GM23338 (cell line): ENCODE results near the gene ASGR1. TPM values are rescaled to one million over a fixed set of nuclear protein-coding genes. Genes with fewer than 3 reads are reported as not detected.

Experiments used
- ATAC-seq: fragments of 200-7000 bp; cut with Tn5 transposase; 3 replicates; pipeline ENCODE4 v1.9.1; 2020
- DNase-seq: peaks from one replicate; pipeline ENCODE4 v3.0.0-alpha.2; 2015; ENCODE audit warnings: low spot score
- H2AFZ ChIP-seq: fragments of 200-600 bp; sonication (generic); 2 replicates; pipeline ENCODE4 v1.8.0; 2016; ENCODE audit warnings: antibody characterized with exemption, mild to moderate bottlenecking, moderate library complexity
- H3F3A ChIP-seq: fragments of 200-600 bp; sonication (generic); replicated peaks from 2 replicates; pipeline ENCODE4 v1.8.0; 2017; ENCODE audit warnings: antibody characterized with exemption, mixed run types, low read depth
- H3K27ac ChIP-seq: fragments of 200-600 bp; sonication (generic); 2 replicates; pipeline ENCODE4 v1.6.1; 2016; ENCODE audit warnings: low read depth
- H3K27me3 ChIP-seq: fragments of 200-600 bp; sonication (generic); 2 replicates; pipeline ENCODE4 v1.8.0; 2016; ENCODE audit warnings: mild to moderate bottlenecking, mixed run types, moderate library complexity; ENCODE audit not compliant: insufficient read depth
- H3K36me3 ChIP-seq: fragments of 200-600 bp; sonication (generic); 2 replicates; pipeline ENCODE4 v1.8.0; 2016; ENCODE audit warnings: mild to moderate bottlenecking; ENCODE audit not compliant: insufficient read depth
- H3K4me1 ChIP-seq: fragments of 200-600 bp; sonication (generic); 2 replicates; pipeline ENCODE4 v1.8.0; 2016; ENCODE audit warnings: mild to moderate bottlenecking, moderate library complexity; ENCODE audit not compliant: insufficient read depth
- H3K4me2 ChIP-seq: fragments of 200-600 bp; sonication (generic); 2 replicates; pipeline ENCODE4 v1.7.1; 2017; ENCODE audit warnings: mixed run types
- H3K4me3 ChIP-seq: fragments of 200-600 bp; sonication (generic); 2 replicates; pipeline ENCODE4 v1.6.1; 2016; ENCODE audit warnings: mixed run types
- H3K79me2 ChIP-seq: fragments of 200-600 bp; sonication (generic); replicated peaks from 2 replicates; pipeline ENCODE4 v1.8.0; 2017; ENCODE audit warnings: mild to moderate bottlenecking; ENCODE audit not compliant: insufficient read depth
- H3K9me2 ChIP-seq: fragments of 200-600 bp; sonication (generic); 2 replicates; pipeline ENCODE4 v1.8.0; 2017; ENCODE audit not compliant: insufficient read depth
- H4K20me1 ChIP-seq: fragments of 200-600 bp; sonication (generic); replicated peaks from 2 replicates; pipeline ENCODE4 v1.8.0; 2017; ENCODE audit warnings: mild to moderate bottlenecking; ENCODE audit not compliant: insufficient read depth
- H3K27ac Mint-ChIP-seq: 2 replicates; pipeline ENCODE4 v1.8.0; 2020; ENCODE audit warnings: inconsistent platforms, mild to moderate bottlenecking, moderate library complexity, mixed read lengths
- H3K27me3 Mint-ChIP-seq: 3 replicates; pipeline ENCODE4 v1.8.0; 2022; ENCODE audit warnings: low read depth, mild to moderate bottlenecking, moderate library complexity, mixed read lengths, inconsistent platforms; ENCODE audit not compliant: insufficient read depth, poor library complexity
- H3K36me3 Mint-ChIP-seq: 3 replicates; pipeline ENCODE4 v1.8.0; 2021; ENCODE audit warnings: low read depth, mild to moderate bottlenecking, inconsistent platforms, moderate library complexity, mixed read lengths
- H3K4me1 Mint-ChIP-seq: 3 replicates; pipeline ENCODE4 v1.8.0; 2020; ENCODE audit warnings: mild to moderate bottlenecking, inconsistent platforms, mixed read lengths
- H3K4me3 Mint-ChIP-seq: 3 replicates; pipeline ENCODE4 v1.8.0; 2021; ENCODE audit warnings: moderate library complexity, mild to moderate bottlenecking, inconsistent platforms, mixed read lengths
- H3K9me3 Mint-ChIP-seq: 3 replicates; pipeline ENCODE4 v1.8.0; 2020; ENCODE audit warnings: moderate library complexity, mild to moderate bottlenecking, inconsistent platforms, mixed read lengths
- CREB1 ChIP-seq: fragments of 250-450 bp; sonication (Bioruptor Pico); IDR thresholded peaks from 2 replicates; pipeline ENCODE4 v1.5.0; 2020; ENCODE audit warnings: low read depth, mild to moderate bottlenecking, moderate library complexity
- EZH2 ChIP-seq: fragments of 200-600 bp; sonication (generic); IDR thresholded peaks from one replicate; pipeline ENCODE4 v1.8.0; 2017; ENCODE audit warnings: antibody characterized with exemption, mild to moderate bottlenecking, low read depth; ENCODE audit not compliant: unreplicated experiment
- EZH2phosphoT487 ChIP-seq: fragments of 200-600 bp; sonication (generic); IDR thresholded peaks from one replicate; pipeline ENCODE4 v1.8.1; 2018; ENCODE audit warnings: antibody characterized with exemption; ENCODE audit not compliant: unreplicated experiment
- JUNB ChIP-seq: IDR thresholded peaks from one replicate; pipeline ENCODE4 v1.6.1; 2016; ENCODE audit warnings: antibody characterized with exemption; ENCODE audit not compliant: unreplicated experiment
- NANOG ChIP-seq: IDR thresholded peaks from 2 replicates; pipeline ENCODE4 v1.6.1; 2016; ENCODE audit warnings: antibody characterized with exemption, borderline replicate concordance
- POLR2AphosphoS5 ChIP-seq: IDR thresholded peaks from 2 replicates; pipeline ENCODE4 v1.6.1; 2016; ENCODE audit warnings: antibody characterized with exemption, low read depth
- STAT1 ChIP-seq: IDR thresholded peaks from one replicate; pipeline ENCODE4 v1.6.1; 2016; ENCODE audit warnings: antibody characterized with exemption; ENCODE audit not compliant: unreplicated experiment
- ZNF114 ChIP-seq: fragments of 250-450 bp; sonication (Bioruptor Pico); IDR thresholded peaks from 2 replicates; pipeline ENCODE4 v1.5.0; 2020; ENCODE audit warnings: mild to moderate bottlenecking, moderate library complexity
- ZNF331 ChIP-seq: fragments of 250-450 bp; sonication (Bioruptor Pico); IDR thresholded peaks from 2 replicates; pipeline ENCODE4 v1.5.0; 2020; ENCODE audit warnings: low read depth, mild to moderate bottlenecking, moderate library complexity
- polyA plus RNA-seq: library from polyadenylated mRNA; unstranded; fragments of >200 nt; fragmentation: Nextera tagmentation; extraction: Ambion mirVana; gene quantifications from 2 replicates; pipeline ENCODE4 v1.2.1, GENCODE V29; 2016
- total RNA-seq: library from RNA; depleted of rRNA; stranded (reverse); fragments of >200 nt; shearing (Covaris generic); gene quantifications from 2 replicates; pipeline ENCODE4 v1.2.3, GENCODE V29; 2014
- TF ChIP-seq, protein P1 (sequence below): fragments of 250-450 bp; sonication (Bioruptor Pico); IDR thresholded peaks from 2 replicates; pipeline ENCODE4 v1.5.0; 2020; ENCODE audit warnings: mild to moderate bottlenecking, moderate library complexity
- TF ChIP-seq, protein P2 (sequence below): IDR thresholded peaks from 2 replicates; pipeline ENCODE4 v1.6.1; 2016; ENCODE audit warnings: antibody characterized with exemption
- TF ChIP-seq, protein P3 (sequence below): IDR thresholded peaks from one replicate; pipeline ENCODE4 v1.6.1; 2018; ENCODE audit warnings: antibody characterized with exemption; ENCODE audit not compliant: unreplicated experiment
- TF ChIP-seq, protein P4 (sequence below), 2 experiments: fragments of 200-600 bp in 1 of 2; sonication (generic) in 1 of 2; conservative IDR thresholded peaks; 2 replicates each; pipeline versions ENCODE4 v1.5.1 to v1.6.1; 2016 to 2017; ENCODE audit warnings: antibody characterized with exemption in 2 of 2, low read depth in 2 of 2, mild to moderate bottlenecking in 2 of 2, moderate library complexity in 1 of 2

The ASGR1 gene
- total and polyA plus RNA-seq, 2 experiments from 2014 or later: 8.3 to 9.0 TPM

DNA sequence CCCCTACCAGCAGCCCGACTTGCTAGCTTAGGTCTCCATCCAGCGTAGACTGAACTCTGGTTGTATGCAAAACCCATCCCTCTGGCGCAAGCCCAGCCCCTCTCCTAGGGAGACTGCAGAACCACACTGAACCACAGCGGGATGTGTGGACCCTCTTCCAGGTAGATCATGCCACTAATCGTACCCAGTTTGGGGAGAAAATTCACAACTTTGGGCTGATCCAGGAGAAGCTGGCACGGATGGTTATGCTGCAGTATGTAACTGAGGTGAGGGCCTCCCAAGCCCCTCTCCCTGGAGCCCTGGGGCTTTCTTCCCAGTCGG, 43.8 kb upstream of the ASGR1 start:
- H2AFZ ChIP-seq: no peak overlapping the region
- no peaks in the 10 kb centered on the region; the same call in 2 of the 3 replicates for H3K9me3 Mint-ChIP-seq
- no peaks in the 10 kb centered on the region for H3K9me2 ChIP-seq
- no peaks in the 10 kb centered on the region; the same call in 1 of the 2 replicates for H3K79me2 ChIP-seq
- peaks cover 11% of the 10 kb centered on the region; the same call in 1 of the 2 replicates for H3K36me3 ChIP-seq
- H4K20me1 ChIP-seq: peaks cover 29% of the 10 kb centered on the region
- no peak overlapping the region for H3K4me2 ChIP-seq
- TF ChIP-seq, protein P1, sequence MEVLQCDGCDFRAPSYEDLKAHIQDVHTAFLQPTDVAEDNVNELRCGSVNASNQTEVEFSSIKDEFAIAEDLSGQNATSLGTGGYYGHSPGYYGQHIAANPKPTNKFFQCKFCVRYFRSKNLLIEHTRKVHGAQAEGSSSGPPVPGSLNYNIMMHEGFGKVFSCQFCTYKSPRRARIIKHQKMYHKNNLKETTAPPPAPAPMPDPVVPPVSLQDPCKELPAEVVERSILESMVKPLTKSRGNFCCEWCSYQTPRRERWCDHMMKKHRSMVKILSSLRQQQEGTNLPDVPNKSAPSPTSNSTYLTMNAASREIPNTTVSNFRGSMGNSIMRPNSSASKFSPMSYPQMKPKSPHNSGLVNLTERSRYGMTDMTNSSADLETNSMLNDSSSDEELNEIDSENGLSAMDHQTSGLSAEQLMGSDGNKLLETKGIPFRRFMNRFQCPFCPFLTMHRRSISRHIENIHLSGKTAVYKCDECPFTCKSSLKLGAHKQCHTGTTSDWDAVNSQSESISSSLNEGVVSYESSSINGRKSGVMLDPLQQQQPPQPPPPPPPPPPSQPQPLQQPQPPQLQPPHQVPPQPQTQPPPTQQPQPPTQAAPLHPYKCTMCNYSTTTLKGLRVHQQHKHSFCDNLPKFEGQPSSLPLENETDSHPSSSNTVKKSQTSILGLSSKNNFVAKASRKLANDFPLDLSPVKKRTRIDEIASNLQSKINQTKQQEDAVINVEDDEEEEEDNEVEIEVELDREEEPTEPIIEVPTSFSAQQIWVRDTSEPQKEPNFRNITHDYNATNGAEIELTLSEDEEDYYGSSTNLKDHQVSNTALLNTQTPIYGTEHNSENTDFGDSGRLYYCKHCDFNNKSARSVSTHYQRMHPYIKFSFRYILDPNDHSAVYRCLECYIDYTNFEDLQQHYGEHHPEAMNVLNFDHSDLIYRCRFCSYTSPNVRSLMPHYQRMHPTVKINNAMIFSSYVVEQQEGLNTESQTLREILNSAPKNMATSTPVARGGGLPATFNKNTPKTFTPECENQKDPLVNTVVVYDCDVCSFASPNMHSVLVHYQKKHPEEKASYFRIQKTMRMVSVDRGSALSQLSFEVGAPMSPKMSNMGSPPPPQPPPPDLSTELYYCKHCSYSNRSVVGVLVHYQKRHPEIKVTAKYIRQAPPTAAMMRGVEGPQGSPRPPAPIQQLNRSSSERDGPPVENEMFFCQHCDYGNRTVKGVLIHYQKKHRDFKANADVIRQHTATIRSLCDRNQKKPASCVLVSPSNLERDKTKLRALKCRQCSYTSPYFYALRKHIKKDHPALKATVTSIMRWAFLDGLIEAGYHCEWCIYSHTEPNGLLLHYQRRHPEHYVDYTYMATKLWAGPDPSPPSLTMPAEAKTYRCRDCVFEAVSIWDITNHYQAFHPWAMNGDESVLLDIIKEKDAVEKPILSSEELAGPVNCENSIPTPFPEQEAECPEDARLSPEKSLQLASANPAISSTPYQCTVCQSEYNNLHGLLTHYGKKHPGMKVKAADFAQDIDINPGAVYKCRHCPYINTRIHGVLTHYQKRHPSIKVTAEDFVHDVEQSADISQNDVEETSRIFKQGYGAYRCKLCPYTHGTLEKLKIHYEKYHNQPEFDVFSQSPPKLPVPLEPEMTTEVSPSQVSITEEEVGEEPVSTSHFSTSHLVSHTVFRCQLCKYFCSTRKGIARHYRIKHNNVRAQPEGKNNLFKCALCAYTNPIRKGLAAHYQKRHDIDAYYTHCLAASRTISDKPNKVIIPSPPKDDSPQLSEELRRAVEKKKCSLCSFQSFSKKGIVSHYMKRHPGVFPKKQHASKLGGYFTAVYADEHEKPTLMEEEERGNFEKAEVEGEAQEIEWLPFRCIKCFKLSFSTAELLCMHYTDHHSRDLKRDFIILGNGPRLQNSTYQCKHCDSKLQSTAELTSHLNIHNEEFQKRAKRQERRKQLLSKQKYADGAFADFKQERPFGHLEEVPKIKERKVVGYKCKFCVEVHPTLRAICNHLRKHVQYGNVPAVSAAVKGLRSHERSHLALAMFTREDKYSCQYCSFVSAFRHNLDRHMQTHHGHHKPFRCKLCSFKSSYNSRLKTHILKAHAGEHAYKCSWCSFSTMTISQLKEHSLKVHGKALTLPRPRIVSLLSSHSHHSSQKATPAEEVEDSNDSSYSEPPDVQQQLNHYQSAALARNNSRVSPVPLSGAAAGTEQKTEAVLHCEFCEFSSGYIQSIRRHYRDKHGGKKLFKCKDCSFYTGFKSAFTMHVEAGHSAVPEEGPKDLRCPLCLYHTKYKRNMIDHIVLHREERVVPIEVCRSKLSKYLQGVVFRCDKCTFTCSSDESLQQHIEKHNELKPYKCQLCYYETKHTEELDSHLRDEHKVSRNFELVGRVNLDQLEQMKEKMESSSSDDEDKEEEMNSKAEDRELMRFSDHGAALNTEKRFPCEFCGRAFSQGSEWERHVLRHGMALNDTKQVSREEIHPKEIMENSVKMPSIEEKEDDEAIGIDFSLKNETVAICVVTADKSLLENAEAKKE: no peak
- no peak for TF ChIP-seq EZH2
- TF ChIP-seq NANOG: no peak
- no peak for TF ChIP-seq POLR2AphosphoS5
- TF ChIP-seq EZH2phosphoT487: no peak
- TF ChIP-seq, protein P2, sequence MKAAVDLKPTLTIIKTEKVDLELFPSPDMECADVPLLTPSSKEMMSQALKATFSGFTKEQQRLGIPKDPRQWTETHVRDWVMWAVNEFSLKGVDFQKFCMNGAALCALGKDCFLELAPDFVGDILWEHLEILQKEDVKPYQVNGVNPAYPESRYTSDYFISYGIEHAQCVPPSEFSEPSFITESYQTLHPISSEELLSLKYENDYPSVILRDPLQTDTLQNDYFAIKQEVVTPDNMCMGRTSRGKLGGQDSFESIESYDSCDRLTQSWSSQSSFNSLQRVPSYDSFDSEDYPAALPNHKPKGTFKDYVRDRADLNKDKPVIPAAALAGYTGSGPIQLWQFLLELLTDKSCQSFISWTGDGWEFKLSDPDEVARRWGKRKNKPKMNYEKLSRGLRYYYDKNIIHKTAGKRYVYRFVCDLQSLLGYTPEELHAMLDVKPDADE: no peak
- TF ChIP-seq ZNF114 (CRISPR knock-in tag): no peak
- no peak for TF ChIP-seq JUNB
- no peak for TF ChIP-seq ZNF331 (CRISPR knock-in tag)
- no peak for TF ChIP-seq CREB1 (CRISPR knock-in tag)
- TF ChIP-seq, protein P3, sequence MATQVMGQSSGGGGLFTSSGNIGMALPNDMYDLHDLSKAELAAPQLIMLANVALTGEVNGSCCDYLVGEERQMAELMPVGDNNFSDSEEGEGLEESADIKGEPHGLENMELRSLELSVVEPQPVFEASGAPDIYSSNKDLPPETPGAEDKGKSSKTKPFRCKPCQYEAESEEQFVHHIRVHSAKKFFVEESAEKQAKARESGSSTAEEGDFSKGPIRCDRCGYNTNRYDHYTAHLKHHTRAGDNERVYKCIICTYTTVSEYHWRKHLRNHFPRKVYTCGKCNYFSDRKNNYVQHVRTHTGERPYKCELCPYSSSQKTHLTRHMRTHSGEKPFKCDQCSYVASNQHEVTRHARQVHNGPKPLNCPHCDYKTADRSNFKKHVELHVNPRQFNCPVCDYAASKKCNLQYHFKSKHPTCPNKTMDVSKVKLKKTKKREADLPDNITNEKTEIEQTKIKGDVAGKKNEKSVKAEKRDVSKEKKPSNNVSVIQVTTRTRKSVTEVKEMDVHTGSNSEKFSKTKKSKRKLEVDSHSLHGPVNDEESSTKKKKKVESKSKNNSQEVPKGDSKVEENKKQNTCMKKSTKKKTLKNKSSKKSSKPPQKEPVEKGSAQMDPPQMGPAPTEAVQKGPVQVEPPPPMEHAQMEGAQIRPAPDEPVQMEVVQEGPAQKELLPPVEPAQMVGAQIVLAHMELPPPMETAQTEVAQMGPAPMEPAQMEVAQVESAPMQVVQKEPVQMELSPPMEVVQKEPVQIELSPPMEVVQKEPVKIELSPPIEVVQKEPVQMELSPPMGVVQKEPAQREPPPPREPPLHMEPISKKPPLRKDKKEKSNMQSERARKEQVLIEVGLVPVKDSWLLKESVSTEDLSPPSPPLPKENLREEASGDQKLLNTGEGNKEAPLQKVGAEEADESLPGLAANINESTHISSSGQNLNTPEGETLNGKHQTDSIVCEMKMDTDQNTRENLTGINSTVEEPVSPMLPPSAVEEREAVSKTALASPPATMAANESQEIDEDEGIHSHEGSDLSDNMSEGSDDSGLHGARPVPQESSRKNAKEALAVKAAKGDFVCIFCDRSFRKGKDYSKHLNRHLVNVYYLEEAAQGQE: no peak
- TF ChIP-seq, protein P4, sequence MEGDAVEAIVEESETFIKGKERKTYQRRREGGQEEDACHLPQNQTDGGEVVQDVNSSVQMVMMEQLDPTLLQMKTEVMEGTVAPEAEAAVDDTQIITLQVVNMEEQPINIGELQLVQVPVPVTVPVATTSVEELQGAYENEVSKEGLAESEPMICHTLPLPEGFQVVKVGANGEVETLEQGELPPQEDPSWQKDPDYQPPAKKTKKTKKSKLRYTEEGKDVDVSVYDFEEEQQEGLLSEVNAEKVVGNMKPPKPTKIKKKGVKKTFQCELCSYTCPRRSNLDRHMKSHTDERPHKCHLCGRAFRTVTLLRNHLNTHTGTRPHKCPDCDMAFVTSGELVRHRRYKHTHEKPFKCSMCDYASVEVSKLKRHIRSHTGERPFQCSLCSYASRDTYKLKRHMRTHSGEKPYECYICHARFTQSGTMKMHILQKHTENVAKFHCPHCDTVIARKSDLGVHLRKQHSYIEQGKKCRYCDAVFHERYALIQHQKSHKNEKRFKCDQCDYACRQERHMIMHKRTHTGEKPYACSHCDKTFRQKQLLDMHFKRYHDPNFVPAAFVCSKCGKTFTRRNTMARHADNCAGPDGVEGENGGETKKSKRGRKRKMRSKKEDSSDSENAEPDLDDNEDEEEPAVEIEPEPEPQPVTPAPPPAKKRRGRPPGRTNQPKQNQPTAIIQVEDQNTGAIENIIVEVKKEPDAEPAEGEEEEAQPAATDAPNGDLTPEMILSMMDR (conservative IDR thresholded peaks at IDR 0.05; ENCODE audit: low read depth in 2 of 2): no peak
- no peak for TF ChIP-seq STAT1
- peaks cover 19% of the 10 kb centered on the region for H3F3A ChIP-seq
- peaks cover 67% of the 10 kb centered on the region for H3K36me3 Mint-ChIP-seq
- no peak for DNase-seq
- no peaks in the 10 kb centered on the region for H3K27me3 ChIP-seq
- H3K4me1 ChIP-seq: peaks cover 24% of the 10 kb centered on the region
- no peak overlapping the region for H3K4me3 Mint-ChIP-seq
- no peak overlapping the region for H3K27ac Mint-ChIP-seq
- peaks cover 29% of the 10 kb centered on the region for H3K4me1 Mint-ChIP-seq
- ATAC-seq: no peak
- H3K27me3 Mint-ChIP-seq: peaks cover 53% of the 10 kb centered on the region
- H3K27ac ChIP-seq: no peak overlapping the region
- no peak overlapping the region for H3K4me3 ChIP-seq
